Measurements from ENCODE around the gene LMBRD1.
A peak's percentile ranks its signal among the peaks of the same experiment; 100 is the strongest.
"Not testable (repeated sequence)": the region's sequence is repeated elsewhere in the genome, so short reads cannot be mapped to it uniquely, and the experiment has no call there.

The LMBRD1 gene

DNA sequence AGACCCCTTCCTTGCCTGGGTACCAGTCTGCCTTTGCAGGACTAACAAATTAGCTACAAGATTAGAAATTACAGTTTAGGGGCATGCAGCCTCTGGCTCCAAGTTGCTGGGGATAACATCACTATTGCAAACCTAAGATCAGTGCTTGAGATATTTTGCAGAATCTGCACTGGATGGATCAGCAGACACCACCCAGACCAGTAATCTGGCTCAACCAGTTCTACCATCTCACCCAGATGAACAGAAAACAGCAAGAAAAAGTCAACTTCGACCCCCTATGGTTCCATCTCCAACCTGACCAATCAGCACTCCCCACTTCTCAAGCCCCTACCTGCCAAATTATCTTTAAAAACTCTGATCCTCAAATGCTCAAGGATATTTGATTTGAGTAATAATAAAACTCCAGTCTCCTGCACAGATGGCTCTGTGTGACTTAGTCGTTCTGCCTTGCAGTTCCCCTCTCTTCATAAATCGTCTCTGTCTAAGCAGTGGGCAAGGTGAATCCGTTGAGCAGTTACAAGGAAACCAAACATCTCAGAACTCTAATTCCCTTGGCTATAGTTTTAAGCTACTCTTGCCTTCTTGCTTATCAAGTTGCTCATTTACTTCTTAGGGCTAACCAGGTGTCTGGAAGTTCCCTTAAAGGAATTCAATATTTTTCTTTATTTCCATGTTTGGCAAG, 16.1 kb upstream of the LMBRD1 start:
- no peaks in the 10 kb centered on the region for H3K36me3 ChIP-seq (replicated peaks)
- H3K27ac ChIP-seq = no peak overlapping the region
- DNase-seq = no peak
- in situ Hi-C loops (cut with HindIII; ENCODE audit: low pct_ligation_motif_present, low sequenced_read_pairs) = no loop called here
- TF ChIP-seq, protein P1, sequence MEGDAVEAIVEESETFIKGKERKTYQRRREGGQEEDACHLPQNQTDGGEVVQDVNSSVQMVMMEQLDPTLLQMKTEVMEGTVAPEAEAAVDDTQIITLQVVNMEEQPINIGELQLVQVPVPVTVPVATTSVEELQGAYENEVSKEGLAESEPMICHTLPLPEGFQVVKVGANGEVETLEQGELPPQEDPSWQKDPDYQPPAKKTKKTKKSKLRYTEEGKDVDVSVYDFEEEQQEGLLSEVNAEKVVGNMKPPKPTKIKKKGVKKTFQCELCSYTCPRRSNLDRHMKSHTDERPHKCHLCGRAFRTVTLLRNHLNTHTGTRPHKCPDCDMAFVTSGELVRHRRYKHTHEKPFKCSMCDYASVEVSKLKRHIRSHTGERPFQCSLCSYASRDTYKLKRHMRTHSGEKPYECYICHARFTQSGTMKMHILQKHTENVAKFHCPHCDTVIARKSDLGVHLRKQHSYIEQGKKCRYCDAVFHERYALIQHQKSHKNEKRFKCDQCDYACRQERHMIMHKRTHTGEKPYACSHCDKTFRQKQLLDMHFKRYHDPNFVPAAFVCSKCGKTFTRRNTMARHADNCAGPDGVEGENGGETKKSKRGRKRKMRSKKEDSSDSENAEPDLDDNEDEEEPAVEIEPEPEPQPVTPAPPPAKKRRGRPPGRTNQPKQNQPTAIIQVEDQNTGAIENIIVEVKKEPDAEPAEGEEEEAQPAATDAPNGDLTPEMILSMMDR (IDR thresholded peaks at IDR 0.05; ENCODE audit: low read depth, low read length, missing control alignments) = no peak
- no peaks in the 10 kb centered on the region for H3K27me3 ChIP-seq (replicated peaks)
- H3K4me3 ChIP-seq (ENCODE audit: low read depth, low read length) = no peak overlapping the region

DNA sequence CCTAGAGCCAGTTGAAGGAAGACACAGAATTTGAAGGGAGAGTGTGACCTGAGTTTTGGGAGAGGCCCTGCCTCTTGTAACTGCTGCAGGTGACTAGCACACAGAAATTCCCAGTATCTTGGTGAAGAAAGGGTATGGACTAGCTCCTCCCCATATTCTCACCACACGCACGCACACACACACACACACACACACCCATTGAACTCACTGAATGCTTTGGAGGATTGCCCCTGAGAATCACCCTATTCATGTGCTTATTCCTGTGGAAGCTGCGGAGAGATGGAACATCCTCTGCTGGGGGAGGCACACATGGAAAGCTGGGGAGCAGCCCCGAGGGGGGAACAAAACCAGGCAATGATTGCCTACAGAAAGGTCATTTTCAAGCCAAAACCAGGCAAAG, 6.2 kb upstream of the LMBRD1 start:
- TF ChIP-seq, protein P1 (IDR thresholded peaks at IDR 0.05; ENCODE audit: low read depth, low read length, missing control alignments) = no peak
- Histone ChIP-seq H3K27ac (no peak overlapping the region), H3K4me3 (ENCODE audit: low read depth, low read length) (no peak overlapping the region), H3K36me3 (replicated peaks) (no peaks in the 10 kb centered on the region), H3K27me3 (replicated peaks) (no peaks in the 10 kb centered on the region)
- DNase-seq = no peak
- in situ Hi-C loops (cut with HindIII; ENCODE audit: low pct_ligation_motif_present, low sequenced_read_pairs) = no loop called here

DNA sequence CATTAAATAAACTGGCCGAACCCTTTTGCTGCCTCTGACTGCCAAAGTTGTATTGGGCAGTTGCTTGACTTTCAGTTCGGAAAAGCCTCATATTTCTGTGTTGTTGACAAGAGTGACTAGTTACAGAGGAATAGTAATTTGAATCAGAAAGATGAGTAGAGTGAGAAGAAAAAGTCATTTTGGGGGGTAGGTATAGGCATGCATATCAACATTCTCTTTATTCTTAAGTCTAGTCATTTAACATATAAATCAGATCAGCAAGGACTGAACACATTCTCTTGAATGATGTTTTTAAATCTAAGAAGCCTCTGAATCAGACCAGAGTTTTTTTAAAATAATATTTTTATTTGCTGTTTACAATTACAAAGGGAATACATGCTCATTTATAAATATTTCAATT, 4.9 kb upstream of the LMBRD1 start:
- TF ChIP-seq, protein P1 (IDR thresholded peaks at IDR 0.05; ENCODE audit: low read depth, low read length, missing control alignments) = no peak
- no peaks in the 10 kb centered on the region for H3K36me3 ChIP-seq (replicated peaks)
- H3K27ac ChIP-seq = no peak overlapping the region
- no peak overlapping the region for H3K4me3 ChIP-seq (ENCODE audit: low read depth, low read length)
- no peaks in the 10 kb centered on the region for H3K27me3 ChIP-seq (replicated peaks)
- DNase-seq = no peak
- in situ Hi-C loops (cut with HindIII; ENCODE audit: low pct_ligation_motif_present, low sequenced_read_pairs) = no loop called here

DNA sequence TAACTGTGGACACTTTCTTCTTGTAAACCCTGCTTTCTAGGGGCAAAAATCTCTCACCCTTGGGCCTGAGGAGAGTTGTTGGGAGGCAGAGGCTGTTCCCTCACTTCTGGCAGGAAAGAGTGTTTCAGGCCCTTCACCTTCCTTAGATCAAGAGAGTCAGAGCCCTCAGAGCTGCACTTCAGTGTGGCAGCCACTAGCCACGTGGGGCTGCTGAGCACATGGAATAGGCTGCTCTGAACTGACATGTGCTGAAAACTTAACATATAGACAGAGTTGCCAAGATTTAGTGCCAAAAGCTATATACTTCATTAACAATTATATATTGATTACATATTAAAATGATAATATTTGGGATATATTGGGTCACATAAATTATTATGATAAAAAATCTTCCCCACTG, 4.4 kb upstream of the LMBRD1 start:
- H3K27me3 ChIP-seq (replicated peaks) = no peaks in the 10 kb centered on the region
- H3K36me3 ChIP-seq (replicated peaks) = no peaks in the 10 kb centered on the region
- no peak for DNase-seq
- H3K27ac ChIP-seq = no peak overlapping the region
- in situ Hi-C loops (cut with HindIII; ENCODE audit: low pct_ligation_motif_present, low sequenced_read_pairs) = no loop called here
- no peak overlapping the region for H3K4me3 ChIP-seq (ENCODE audit: low read depth, low read length)
- TF ChIP-seq, protein P1 (IDR thresholded peaks at IDR 0.05; ENCODE audit: low read depth, low read length, missing control alignments) = no peak

DNA sequence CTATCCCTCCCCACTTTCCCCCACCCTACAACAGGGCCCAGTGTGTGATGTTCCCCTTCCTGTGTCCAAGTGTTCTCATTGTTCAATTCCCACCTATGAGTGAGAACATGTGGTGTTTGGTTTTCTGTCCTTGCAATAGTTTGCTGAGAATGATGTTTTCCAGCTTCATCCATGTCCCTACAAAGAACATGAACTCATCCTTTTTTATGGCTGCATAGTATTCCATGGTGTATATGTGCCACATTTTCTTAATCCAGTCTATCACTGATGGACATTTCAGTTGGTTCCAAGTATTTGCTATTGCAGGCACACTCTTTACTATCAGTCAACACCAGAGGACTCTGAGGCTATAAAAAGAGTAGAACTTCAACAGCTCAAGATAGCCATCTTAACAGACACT, 2.0 kb upstream of the LMBRD1 start:
- H3K36me3 ChIP-seq (replicated peaks); H3K4me3 ChIP-seq (ENCODE audit: low read depth, low read length); in situ Hi-C loops (cut with HindIII; ENCODE audit: low pct_ligation_motif_present, low sequenced_read_pairs); H3K27ac ChIP-seq; DNase-seq; H3K27me3 ChIP-seq (replicated peaks): not testable (repeated sequence)

DNA sequence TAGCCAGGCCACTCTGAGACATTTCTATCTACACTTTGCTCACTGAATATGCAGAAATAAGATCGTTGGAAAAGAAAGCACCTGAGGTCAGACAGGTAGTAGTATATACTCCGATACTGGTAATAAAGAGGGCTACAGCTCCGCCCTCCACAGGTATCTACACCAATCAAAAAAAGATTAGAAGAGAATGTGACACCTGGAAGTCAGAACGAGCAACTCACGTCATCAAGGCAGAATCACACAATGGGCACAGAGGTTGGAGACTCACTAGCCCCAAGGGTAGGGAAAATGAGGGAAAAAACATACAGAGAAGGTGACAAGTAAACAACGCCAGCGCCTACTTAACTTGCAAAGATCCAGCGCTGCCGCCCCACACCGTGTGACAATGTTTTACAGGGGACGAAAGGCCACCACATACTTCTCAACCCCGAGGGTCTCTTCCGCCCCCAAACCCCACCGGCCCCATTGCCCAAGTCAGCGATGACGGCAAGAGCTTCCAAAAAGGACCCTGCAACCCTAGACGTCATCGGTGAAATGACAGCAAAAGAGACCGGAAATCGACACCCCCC, 653 bp downstream of the LMBRD1 start:
- Histone ChIP-seq H3K4me3 (ENCODE audit: low read depth, low read length) (peak overlapping the region; percentile 90), H3K36me3 (replicated peaks) (no peaks in the 10 kb centered on the region), H3K27ac (peak overlapping the region; percentile 36), H3K27me3 (replicated peaks) (no peaks in the 10 kb centered on the region)
- TF ChIP-seq, protein P1 (IDR thresholded peaks at IDR 0.05; ENCODE audit: low read depth, low read length, missing control alignments) = no peak
- in situ Hi-C loops (cut with HindIII; ENCODE audit: low pct_ligation_motif_present, low sequenced_read_pairs) = no loop called here
- peak; percentile 43 for DNase-seq
